LNCaP clone FGC (cell line): ENCODE measurements around the gene PMVK.

Experiments used
- DNase-seq: peaks from one replicate; pipeline ENCODE4 v3.0.0-alpha.2; 2011; ENCODE audit warnings: low read depth
- H3K4me3 ChIP-seq: 2 replicates; pipeline ENCODE4 v1.5.1; 2011; ENCODE audit warnings: mild to moderate bottlenecking, low read depth, low read length, control low read depth
- TF ChIP-seq, protein P1 (sequence below): IDR thresholded peaks from 2 replicates; pipeline ENCODE4 v1.5.1; 2012; ENCODE audit warnings: mild to moderate bottlenecking; ENCODE audit not compliant: control insufficient read depth, insufficient read depth; ENCODE audit errors: extremely low read depth

The PMVK gene

DNA sequence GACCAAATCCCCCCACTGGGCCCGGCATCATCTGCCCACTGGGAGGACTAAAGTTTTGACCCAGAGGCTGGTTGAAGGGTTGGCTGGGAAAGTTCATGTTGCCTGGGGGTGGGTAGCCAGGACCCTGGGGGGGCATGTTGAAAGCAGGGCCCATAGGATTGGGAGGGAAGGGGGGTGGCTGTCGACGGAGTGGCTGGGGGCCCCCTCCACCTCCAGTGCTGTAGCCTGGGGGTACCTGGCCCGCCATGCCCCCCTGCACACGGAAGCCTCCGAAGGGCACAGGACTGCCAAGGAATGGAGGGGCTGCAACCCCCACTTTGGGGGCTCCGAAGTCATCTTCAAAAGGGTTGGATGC is 22.9 kb upstream of the PMVK start:
- TF ChIP-seq, protein P1, sequence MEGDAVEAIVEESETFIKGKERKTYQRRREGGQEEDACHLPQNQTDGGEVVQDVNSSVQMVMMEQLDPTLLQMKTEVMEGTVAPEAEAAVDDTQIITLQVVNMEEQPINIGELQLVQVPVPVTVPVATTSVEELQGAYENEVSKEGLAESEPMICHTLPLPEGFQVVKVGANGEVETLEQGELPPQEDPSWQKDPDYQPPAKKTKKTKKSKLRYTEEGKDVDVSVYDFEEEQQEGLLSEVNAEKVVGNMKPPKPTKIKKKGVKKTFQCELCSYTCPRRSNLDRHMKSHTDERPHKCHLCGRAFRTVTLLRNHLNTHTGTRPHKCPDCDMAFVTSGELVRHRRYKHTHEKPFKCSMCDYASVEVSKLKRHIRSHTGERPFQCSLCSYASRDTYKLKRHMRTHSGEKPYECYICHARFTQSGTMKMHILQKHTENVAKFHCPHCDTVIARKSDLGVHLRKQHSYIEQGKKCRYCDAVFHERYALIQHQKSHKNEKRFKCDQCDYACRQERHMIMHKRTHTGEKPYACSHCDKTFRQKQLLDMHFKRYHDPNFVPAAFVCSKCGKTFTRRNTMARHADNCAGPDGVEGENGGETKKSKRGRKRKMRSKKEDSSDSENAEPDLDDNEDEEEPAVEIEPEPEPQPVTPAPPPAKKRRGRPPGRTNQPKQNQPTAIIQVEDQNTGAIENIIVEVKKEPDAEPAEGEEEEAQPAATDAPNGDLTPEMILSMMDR, result no peak
- no peak for DNase-seq
- no peak overlapping the region for H3K4me3 ChIP-seq

DNA sequence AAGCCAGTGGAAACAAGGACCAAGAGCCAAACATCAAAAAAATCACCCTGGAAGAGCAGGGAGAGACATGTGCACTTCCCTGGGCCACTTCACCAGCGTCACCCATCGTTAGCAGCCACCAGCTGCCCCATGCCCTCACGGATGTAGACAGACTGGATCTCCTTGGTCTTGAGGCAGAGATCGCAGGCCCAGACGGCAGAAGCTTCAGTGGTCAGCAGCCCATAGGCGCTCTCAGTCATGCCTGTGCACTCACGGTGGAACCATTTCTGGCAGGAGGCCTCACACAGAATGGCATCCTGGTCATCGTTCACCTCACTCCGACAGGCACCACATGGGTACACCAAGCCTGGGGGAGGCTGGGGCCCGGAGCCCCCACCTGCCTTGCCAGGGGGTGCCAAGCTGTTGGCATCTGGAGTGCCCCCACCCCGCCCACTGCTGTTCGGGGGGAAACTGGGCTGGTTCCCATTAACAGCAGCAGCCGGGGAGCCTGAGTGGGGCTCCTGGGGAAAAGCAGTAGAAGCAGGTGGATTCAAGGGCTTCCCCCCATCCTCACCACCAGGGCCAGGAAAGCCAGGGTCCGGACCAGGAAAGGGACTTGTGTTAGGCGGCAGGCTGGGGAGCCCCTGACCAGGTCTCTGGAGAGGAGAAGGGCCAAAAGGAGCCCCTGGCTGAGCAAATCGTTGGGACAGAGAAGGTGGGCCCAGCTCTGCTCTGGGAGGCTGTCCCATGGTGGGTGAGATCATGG is 22.3 kb upstream of the PMVK start:
- TF ChIP-seq, protein P1, result no peak
- H3K4me3 ChIP-seq, result no peak overlapping the region
- DNase-seq, result no peak

DNA sequence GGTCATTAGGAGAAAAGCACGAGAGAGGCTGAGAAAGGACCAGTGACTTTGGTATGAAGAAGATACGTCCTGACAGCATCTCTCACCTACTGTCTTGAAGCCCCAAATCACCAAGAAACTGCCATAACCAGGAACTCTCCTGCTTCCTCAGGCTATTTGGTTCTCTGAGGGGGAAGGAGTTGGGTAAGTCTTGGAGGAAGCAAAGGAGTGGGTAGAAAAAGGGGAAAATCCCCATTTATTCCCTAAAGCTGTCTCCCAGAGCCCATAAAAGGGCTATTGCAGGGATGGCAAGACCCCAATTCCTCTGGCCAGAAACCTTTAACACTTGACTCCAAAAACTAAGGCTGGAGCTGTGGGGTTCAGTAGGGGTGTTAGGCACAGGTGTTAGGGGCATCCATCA is 21.5 kb upstream of the PMVK start:
- TF ChIP-seq, protein P1, result no peak
- no peak overlapping the region for H3K4me3 ChIP-seq
- no peak for DNase-seq

DNA sequence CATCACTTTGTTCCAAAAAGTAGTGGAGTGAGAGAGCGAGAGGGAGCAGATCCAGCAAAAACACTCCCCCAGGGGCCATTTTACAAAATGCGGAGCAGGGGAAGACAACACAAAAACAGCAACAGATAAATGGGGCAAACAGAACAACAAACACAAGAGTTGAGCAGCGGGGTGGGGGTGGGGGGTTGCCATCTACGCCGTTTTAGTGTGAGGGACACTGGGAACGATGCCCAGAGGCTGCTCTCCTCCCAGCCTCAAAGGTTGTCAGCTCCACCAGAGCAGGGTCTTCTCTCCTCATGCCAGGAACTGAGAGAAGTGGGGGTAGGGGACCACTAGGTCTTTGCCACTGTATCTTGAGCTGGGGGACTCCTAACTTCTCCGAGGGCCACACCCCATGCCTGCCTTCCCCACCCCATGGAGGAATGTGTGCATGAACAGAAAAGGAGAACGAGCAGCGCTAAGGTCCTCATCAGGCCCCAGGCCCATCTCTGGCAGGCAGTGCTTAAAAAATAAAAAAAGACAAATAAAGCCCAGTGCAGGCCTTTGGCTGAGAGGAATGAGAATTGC is 20.7 kb upstream of the PMVK start:
- H3K4me3 ChIP-seq, result no peak overlapping the region
- TF ChIP-seq, protein P1, result no peak
- DNase-seq, result no peak

DNA sequence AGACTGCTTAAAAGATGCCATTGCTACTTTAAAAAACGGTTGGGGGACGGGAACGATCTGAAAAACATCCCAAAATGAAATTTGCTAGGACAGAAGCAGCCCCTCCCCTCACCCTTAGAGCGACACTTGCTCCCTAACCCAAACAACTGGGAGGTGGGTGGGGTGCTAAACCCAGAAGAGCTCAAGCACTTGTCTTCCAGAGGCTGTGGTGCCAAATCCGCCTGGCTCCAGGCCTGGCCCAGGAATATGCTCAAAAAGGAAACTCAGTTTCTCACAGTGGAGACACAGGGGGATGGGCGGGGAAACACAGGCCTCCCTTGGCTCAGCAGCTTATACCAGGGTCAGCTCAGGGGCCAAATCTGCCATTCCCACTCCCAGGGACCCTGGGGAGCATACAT is 20.0 kb upstream of the PMVK start:
- H3K4me3 ChIP-seq, result peak overlapping the region; percentile 63
- DNase-seq, result no peak
- TF ChIP-seq, protein P1, result no peak

DNA sequence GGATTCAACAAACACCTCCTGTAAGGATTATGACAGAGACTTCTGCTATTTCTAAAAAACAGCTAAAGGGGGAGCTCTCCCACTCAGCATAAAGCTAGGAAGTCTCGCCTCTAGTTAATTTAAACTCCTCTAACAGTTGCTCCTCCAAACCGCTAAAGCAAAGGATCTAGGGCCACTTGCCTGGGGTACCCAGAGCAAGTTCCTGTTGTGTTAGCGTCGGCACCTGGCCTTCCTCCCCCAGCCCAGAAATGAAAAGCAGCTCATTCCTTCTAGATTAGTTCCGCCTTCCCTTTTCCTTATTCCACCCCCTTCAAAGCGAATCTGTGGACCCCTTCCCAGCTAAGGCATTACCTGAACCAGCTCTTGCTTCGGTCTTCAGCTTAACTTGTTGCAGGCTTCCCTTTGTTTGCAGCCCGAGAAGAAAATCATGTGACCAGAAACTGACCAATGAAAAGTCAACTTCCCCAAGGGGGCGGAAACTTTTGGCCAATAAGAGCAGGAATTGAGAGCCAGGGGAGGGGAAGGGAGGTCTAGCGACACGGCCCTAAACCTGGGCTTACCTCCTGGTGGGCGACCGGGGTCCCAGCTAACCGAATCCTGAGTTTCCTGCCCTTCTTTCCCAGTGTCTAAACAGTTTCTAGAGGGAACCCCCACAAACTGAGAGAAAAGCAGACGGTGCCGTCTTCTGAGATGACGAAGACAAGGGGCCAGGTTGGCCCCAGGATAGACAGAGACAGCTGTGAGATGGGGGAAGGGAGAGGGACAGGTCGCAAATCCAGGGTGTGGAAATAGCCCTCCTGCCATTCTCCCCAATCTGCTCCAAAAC is 19.4 kb upstream of the PMVK start, which contains the start of gene PBXIP1:
TSS of gene PBXIP1 (minus strand) at position 382 of the 826 bp plus-strand sequence. CDS start 2,378 bp downstream, outside the sequence.
- H3K4me3 ChIP-seq, result peak within 1 kb of the TSS; percentile 63
- TF ChIP-seq, protein P1, result peak; percentile 22; the same call in 1 of the 2 replicates
- DNase-seq, result peak; percentile 76
